ENCODE results near the gene VAC14.

Gene VAC14

GRCh38 chr16:70753694-70754325 lies 47.1 kb downstream of the VAC14 start:
- no peak for TF ChIP-seq CTCF (IDR thresholded peaks at IDR 0.05; ENCODE audit: low read depth, low read length, missing control alignments)
- no peak overlapping the region for H3K4me3 ChIP-seq (ENCODE audit: low read depth, low read length)
- no peak for DNase-seq (ENCODE audit: low read depth)

- no peak overlapping the region for H3K4me3 ChIP-seq (ENCODE audit: low read depth, low read length)
- DNase-seq (ENCODE audit: low read depth): no peak
- TF ChIP-seq CTCF (IDR thresholded peaks at IDR 0.05; ENCODE audit: low read depth, low read length, missing control alignments): no peak
These were observed 47.7 kb downstream of the VAC14 start for GRCh38 chr16:70753228-70753627.

GRCh38 chr16:70752426-70752825 lies 48.5 kb downstream of the VAC14 start:
- no peak for DNase-seq (ENCODE audit: low read depth)
- no peak overlapping the region for H3K4me3 ChIP-seq (ENCODE audit: low read depth, low read length)
- no peak for TF ChIP-seq CTCF (IDR thresholded peaks at IDR 0.05; ENCODE audit: low read depth, low read length, missing control alignments)

- no peak for DNase-seq (ENCODE audit: low read depth)
- no peak for TF ChIP-seq CTCF (IDR thresholded peaks at IDR 0.05; ENCODE audit: low read depth, low read length, missing control alignments)
- no peak overlapping the region for H3K4me3 ChIP-seq (ENCODE audit: low read depth, low read length)
These were observed 49.4 kb downstream of the VAC14 start for GRCh38 chr16:70751593-70751992.

GRCh38 chr16:70750893-70751467 lies 50.0 kb downstream of the VAC14 start:
- H3K4me3 ChIP-seq (ENCODE audit: low read depth, low read length): no peak overlapping the region
- no peak for TF ChIP-seq CTCF (IDR thresholded peaks at IDR 0.05; ENCODE audit: low read depth, low read length, missing control alignments)
- DNase-seq (ENCODE audit: low read depth): no peak

GRCh38 chr16:70749681-70750601 lies 51.0 kb downstream of the VAC14 start:
- no peak for DNase-seq (ENCODE audit: low read depth)
- no peak overlapping the region for H3K4me3 ChIP-seq (ENCODE audit: low read depth, low read length)
- no peak for TF ChIP-seq CTCF (IDR thresholded peaks at IDR 0.05; ENCODE audit: low read depth, low read length, missing control alignments)
